K562 (cell line): ENCODE data around the gene TREM1. TPM values are rescaled to one million over a fixed set of nuclear protein-coding genes. Genes with fewer than 3 reads are reported as not detected.
A peak's percentile ranks its signal among the peaks of the same experiment; 100 is the strongest.

Experiments used
- ATF6 ChIP-seq: sonication (generic); formaldehyde crosslinking; IDR thresholded peaks from 2 replicates; pipeline ENCODE4 v1.4.0; 2020; ENCODE audit warnings: mild to moderate bottlenecking, missing genetic modification reagents
- CHD2 ChIP-seq: IDR thresholded peaks from 2 replicates; pipeline ENCODE4 v1.6.1; 2011; ENCODE audit warnings: low read depth, low read length
- HMG20A ChIP-seq: fragments of 450-650 bp; formaldehyde crosslinking; conservative IDR thresholded peaks from 2 replicates; pipeline ENCODE4 v1.4.0; 2020; ENCODE audit warnings: mild to moderate bottlenecking, mixed read lengths
- HNRNPLL ChIP-seq: fragments of 200-400 bp; formaldehyde crosslinking; IDR thresholded peaks from 2 replicates; pipeline ENCODE4 v1.6.1; 2017; ENCODE audit warnings: low read length, low read depth, mild to moderate bottlenecking; ENCODE audit not compliant: poor library complexity, severe bottlenecking
- IRF9 ChIP-seq: fragments of 450-650 bp; IDR thresholded peaks from 2 replicates; pipeline ENCODE4 v1.6.1; 2016; ENCODE audit warnings: missing biosample characterization, missing genetic modification characterization
- KDM4B ChIP-seq, 2 experiments: fragments of 450-650 bp in 1 of 2; sonication (generic) in 1 of 2; IDR thresholded peaks; 2 replicates each; pipeline ENCODE4 v1.6.1; 2016 to 2017; ENCODE audit warnings: borderline replicate concordance in 2 of 2, antibody characterized with exemption in 1 of 2, low read depth in 1 of 2, mild to moderate bottlenecking in 1 of 2
- MAFK ChIP-seq: IDR thresholded peaks from 2 replicates; pipeline ENCODE4 v1.6.1; 2011; ENCODE audit warnings: low read length, improper control_type of control experiment
- MEF2D ChIP-seq: conservative IDR thresholded peaks from 2 replicates; pipeline ENCODE4 v1.6.1; 2016; ENCODE audit warnings: low read depth, missing genetic modification characterization, missing compliant biosample characterization
- NFE2L1 ChIP-seq: fragments of 450-650 bp; IDR thresholded peaks from 2 replicates; pipeline ENCODE4 v1.6.1; 2016; ENCODE audit warnings: missing genetic modification characterization, low read depth, mild to moderate bottlenecking, missing compliant biosample characterization, moderate library complexity, borderline replicate concordance
- POLR2AphosphoS5 ChIP-seq: IDR thresholded peaks from 2 replicates; pipeline ENCODE4 v1.6.1; 2011; ENCODE audit warnings: mild to moderate bottlenecking, low read depth, low read length, moderate library complexity; ENCODE audit not compliant: control insufficient read depth, insufficient read depth
- POLR3A ChIP-seq: IDR thresholded peaks from 2 replicates; pipeline ENCODE4 v1.6.1; 2011; ENCODE audit warnings: borderline replicate concordance, mild to moderate bottlenecking, moderate library complexity; ENCODE audit not compliant: insufficient read length, insufficient read depth; ENCODE audit errors: extremely low read depth
- REST ChIP-seq, 2 experiments: fragments of 450-650 bp; formaldehyde crosslinking in 1 of 2; IDR thresholded peaks; 2 replicates each; pipeline versions ENCODE4 v1.4.0 to v1.6.1; 2014 to 2020; ENCODE audit warnings: mild to moderate bottlenecking in 2 of 2, borderline replicate concordance in 1 of 2, low read depth in 1 of 2
- STAT5B ChIP-seq: fragments of 250-450 bp; sonication (Bioruptor Pico); IDR thresholded peaks from 2 replicates; pipeline ENCODE4 v1.8.0; 2021; ENCODE audit warnings: mild to moderate bottlenecking, inconsistent platforms
- TSC22D4 ChIP-seq: fragments of 450-650 bp; IDR thresholded peaks from 2 replicates; pipeline ENCODE4 v1.6.1; 2016; ENCODE audit warnings: missing genetic modification characterization, missing biosample characterization, control low read depth
- ZFPM2 ChIP-seq: fragments of 250-450 bp; sonication (Bioruptor Pico); IDR thresholded peaks from 2 replicates; pipeline ENCODE4 v1.5.1; 2022; ENCODE audit warnings: mild to moderate bottlenecking
- ZNF3 ChIP-seq: fragments of 250-450 bp; sonication (Bioruptor Pico); IDR thresholded peaks from 2 replicates; pipeline ENCODE4 v1.5.0; 2021; ENCODE audit warnings: mild to moderate bottlenecking, moderate library complexity
- polyA plus RNA-seq, 8 experiments: library from polyadenylated mRNA; depleted of rRNA in 4 of 8; stranded (reverse) in 5 of 8; unstranded in 3 of 8; fragments of >200 nt; fragmentation: Nextera tagmentation in 2 of 8; fragmentation: Illumina TruSeq in 1 of 8; extraction: Ambion mirVana in 2 of 8; extraction: Trizol in 1 of 8; gene quantifications; 2 replicates each; pipeline versions ENCODE4 v1.2.1 to v1.2.3, GENCODE V29; 2011 to 2014; ENCODE audit warnings: inconsistent platforms in 1 of 8, missing spikeins in 1 of 8
- total RNA-seq, 7 experiments: library from RNA; depleted of rRNA in 6 of 7; stranded (reverse); fragments of >200 nt in 6 of 7; fragmentation: Illumina TruSeq in 2 of 7; extraction: Trizol in 2 of 7; gene quantifications; 2 replicates each; pipeline versions ENCODE4 v1.2.1 to v1.2.3, GENCODE V29; 2011 to 2021; ENCODE audit warnings: low replicate concordance in 1 of 7

Gene TREM1
- total and polyA plus RNA-seq, 9 of the 15 experiments (the other 6 are each of a cell fraction or from before 2014, with no cell fraction given), result not detected

- TF ChIP-seq REST (IDR thresholded peaks at IDR 0.05; ENCODE audit: borderline replicate concordance) (peak; percentile 67; the same call in 1 of the 2 replicates), REST (CRISPR knock-in tag; IDR thresholded peaks at IDR 0.05; ENCODE audit: low read depth) (no peak), MEF2D (no peak), TSC22D4 (tag) (no peak), HMG20A (CRISPR knock-in tag) (no peak), ATF6 (CRISPR knock-in tag) (no peak), NFE2L1 (tag) (peak; percentile 6; the same call in 1 of the 2 replicates), POLR2AphosphoS5 (peak; percentile 84), HNRNPLL (peak; percentile 88), POLR3A (no peak), IRF9 (tag) (no peak), CHD2 (no peak), STAT5B (CRISPR knock-in tag) (no peak), ZFPM2 (no peak), MAFK (no peak), ZNF3 (CRISPR knock-in tag) (no peak), KDM4B (IDR thresholded peaks at IDR 0.05; ENCODE audit: borderline replicate concordance in 2 of 2, low read depth in 1 of 2) (no peak)
Observed at GRCh38 chr6:41278699-41279405, 7.6 kb downstream of the TREM1 start (continued).
